ENCODE data around the gene FHL2. TPM values are rescaled to one million over a fixed set of nuclear protein-coding genes. Genes with fewer than 3 reads are reported as not detected.
A peak's percentile ranks its signal among the peaks of the same experiment; 100 is the strongest.

Gene FHL2
- total RNA-seq, 1 donor from 2014 or later, result 5.5 TPM

DNA sequence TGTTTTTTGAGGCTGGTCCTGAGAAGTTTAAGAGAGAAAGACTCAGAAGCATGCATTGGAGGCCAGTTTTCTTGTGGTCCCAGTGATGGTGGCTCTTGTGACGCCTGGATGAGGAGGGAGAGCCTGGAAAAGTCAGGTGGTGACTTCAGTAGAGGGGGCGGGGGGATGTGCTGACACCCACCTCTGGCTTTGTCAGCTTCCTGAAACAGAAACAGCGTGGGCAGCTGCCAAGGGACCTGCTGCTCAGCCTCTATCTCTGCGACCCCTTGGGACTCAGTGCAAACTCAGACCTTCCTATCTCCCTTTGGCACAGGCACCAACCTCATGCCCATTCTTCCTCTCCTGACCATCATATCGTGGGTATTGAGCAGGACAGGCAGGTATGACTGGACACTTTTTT is 75.7 kb downstream of the FHL2 start:
- TF ChIP-seq, protein P1, sequence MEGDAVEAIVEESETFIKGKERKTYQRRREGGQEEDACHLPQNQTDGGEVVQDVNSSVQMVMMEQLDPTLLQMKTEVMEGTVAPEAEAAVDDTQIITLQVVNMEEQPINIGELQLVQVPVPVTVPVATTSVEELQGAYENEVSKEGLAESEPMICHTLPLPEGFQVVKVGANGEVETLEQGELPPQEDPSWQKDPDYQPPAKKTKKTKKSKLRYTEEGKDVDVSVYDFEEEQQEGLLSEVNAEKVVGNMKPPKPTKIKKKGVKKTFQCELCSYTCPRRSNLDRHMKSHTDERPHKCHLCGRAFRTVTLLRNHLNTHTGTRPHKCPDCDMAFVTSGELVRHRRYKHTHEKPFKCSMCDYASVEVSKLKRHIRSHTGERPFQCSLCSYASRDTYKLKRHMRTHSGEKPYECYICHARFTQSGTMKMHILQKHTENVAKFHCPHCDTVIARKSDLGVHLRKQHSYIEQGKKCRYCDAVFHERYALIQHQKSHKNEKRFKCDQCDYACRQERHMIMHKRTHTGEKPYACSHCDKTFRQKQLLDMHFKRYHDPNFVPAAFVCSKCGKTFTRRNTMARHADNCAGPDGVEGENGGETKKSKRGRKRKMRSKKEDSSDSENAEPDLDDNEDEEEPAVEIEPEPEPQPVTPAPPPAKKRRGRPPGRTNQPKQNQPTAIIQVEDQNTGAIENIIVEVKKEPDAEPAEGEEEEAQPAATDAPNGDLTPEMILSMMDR (IDR thresholded peaks at IDR 0.05), result no peak
- DNase-seq (no peak), ATAC-seq (no peak)
- no peak overlapping the region for H3K27ac ChIP-seq
- no peak overlapping the region for H3K4me3 ChIP-seq
- H3K9me3 ChIP-seq, result no peaks in the 10 kb centered on the region
- peaks cover 6% of the 10 kb centered on the region for H3K4me1 ChIP-seq
- no peaks in the 10 kb centered on the region for H3K27me3 ChIP-seq (ENCODE audit: low read depth)
- no peaks in the 10 kb centered on the region for H3K36me3 ChIP-seq
- intact Hi-C loops (cut with DNase I), result no loop called here

DNA sequence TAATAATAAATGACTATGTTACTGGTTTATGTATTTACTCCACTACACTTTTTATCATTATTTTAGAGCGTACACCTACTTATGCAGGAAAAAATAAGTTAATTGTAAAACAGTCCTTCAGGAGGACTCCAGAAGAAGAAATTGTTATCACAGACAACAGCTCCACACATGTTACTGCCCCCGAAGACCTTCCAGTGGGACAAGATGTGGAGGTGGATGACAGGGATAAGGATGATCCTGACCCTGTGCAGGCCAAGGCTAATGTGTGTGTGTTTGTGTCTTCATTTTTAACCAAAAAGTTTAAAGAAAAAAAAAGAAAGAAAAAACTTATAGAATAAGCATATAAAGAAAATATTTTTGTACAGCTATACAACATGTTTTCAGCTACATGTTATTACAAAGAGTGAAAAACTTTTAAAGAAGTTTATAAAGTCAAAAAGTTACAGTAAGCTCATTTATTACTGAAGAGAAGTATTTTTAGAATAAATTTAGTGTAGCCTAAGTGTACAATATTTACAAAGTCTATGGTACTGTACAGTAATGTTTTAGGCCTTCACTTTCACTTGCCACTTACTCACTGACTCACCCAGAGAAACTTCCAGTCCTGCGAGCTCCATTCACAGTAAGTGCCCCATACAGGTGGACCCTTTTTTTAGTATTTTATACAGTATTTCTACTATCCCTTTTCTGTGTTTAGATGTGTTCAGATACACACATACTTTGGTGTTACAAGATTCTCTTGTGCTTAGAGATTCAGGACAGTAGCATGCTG is 76.8 kb downstream of the FHL2 start:
- ATAC-seq, result no peak
- H3K27ac ChIP-seq, result no peak overlapping the region

DNA sequence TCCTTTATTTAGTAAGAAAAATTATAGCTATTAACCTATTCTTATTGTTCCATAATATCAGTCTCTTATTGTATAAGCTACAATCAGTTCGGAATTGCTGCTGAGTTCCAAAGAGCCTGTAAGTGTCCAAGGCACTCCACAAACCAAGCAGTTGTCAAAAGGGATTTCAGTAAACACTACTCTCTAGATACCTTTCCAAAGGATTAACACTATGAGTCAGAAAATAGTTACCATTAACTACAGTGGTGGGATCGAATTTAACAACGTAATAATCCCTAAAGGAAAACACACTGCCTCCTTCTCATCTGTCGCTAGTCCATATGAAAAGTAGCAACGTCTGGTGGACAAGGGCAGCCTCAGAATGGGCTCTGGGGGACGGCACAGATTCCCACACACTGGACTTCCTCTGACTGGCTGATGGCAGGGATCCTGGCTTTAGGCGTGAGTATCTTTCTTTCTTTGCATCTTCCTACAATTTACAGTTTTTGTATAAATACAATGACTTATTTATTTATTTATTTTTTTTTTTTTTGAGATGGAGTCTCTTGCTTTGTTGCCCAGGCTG is 78.1 kb downstream of the FHL2 start:
- H3K4me3 ChIP-seq, result no peak overlapping the region
- DNase-seq, result no peak

More for the DNA sequence above, 76.8 kb downstream of the FHL2 start:
- Histone ChIP-seq H3K9me3 (no peaks in the 10 kb centered on the region), H3K4me3 (no peak overlapping the region), H3K4me1 (no peaks in the 10 kb centered on the region), H3K27me3 (ENCODE audit: low read depth) (no peaks in the 10 kb centered on the region), H3K36me3 (no peaks in the 10 kb centered on the region)
- TF ChIP-seq, protein P1 (IDR thresholded peaks at IDR 0.05), result no peak
- DNase-seq, result no peak
- intact Hi-C loops (cut with DNase I), result no loop called here

DNA sequence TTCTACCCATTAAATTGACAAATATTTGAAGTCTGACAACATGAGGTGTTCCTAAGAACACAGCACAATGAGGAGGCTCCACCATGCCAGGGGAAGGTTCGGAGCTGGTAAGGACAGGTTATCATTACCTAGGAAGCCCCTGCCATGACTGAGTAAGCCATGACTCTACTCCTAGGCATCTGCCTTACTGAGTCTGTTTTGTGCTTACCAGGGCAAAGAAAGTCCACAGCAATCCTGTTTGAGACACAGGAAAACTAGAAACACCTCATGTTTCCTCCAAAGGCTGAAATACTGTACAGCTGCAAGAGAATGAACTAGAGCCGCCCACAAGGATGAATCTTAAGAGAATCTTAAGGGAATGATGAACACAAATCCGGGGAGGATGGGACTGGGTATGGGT is 80.9 kb downstream of the FHL2 start:
- TF ChIP-seq, protein P1 (IDR thresholded peaks at IDR 0.05), result no peak
- no peaks in the 10 kb centered on the region for H3K36me3 ChIP-seq
- H3K9me3 ChIP-seq, result no peaks in the 10 kb centered on the region
- DNase-seq, result no peak
- intact Hi-C loops (cut with DNase I), result no loop called here
- no peaks in the 10 kb centered on the region for H3K4me1 ChIP-seq
- H3K27ac ChIP-seq, result no peak overlapping the region
- ATAC-seq, result no peak
- no peak overlapping the region for H3K4me3 ChIP-seq
- H3K27me3 ChIP-seq (ENCODE audit: low read depth), result no peaks in the 10 kb centered on the region

More for the DNA sequence above, 78.1 kb downstream of the FHL2 start:
- Histone ChIP-seq H3K36me3 (no peaks in the 10 kb centered on the region), H3K27ac (no peak overlapping the region), H3K4me1 (no peaks in the 10 kb centered on the region), H3K27me3 (ENCODE audit: low read depth) (no peaks in the 10 kb centered on the region), H3K9me3 (no peaks in the 10 kb centered on the region)
- TF ChIP-seq, protein P1 (IDR thresholded peaks at IDR 0.05), result no peak
- ATAC-seq, result peak; percentile 31 to 67
- intact Hi-C loops (cut with DNase I), result no loop called here

DNA sequence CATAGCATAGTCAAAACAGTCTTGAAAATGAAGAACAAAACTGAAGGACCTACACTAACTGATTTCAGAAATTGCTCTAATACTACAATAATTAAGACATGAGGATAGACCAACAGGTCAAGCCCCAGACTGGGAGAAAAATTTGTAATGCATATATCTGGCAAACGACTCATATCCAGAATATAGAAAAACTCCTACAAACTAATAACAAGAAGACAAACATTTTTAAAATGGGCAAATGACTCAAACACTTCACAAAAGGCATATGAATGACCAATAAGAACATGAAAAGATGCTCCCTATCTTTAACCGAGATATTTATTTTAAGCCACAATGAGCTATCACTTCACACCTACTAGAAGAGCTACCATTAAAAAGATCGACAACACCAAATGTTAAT is 83.5 kb downstream of the FHL2 start:
- TF ChIP-seq, protein P1 (IDR thresholded peaks at IDR 0.05), result no peak
- no peak overlapping the region for H3K4me3 ChIP-seq
- H3K36me3 ChIP-seq, result no peaks in the 10 kb centered on the region
- no peaks in the 10 kb centered on the region for H3K27me3 ChIP-seq (ENCODE audit: low read depth)
- H3K9me3 ChIP-seq, result no peaks in the 10 kb centered on the region
- no peaks in the 10 kb centered on the region for H3K4me1 ChIP-seq
- intact Hi-C loops (cut with DNase I), result no loop called here
- DNase-seq, result no peak
- H3K27ac ChIP-seq, result no peak overlapping the region
- ATAC-seq, result no peak

Data from lower lobe of right lung (tissue), 2 donors.